Gastroesophageal sphincter (tissue), 4 donors: ENCODE results near the gene CDK8. TPM values are rescaled to one million over a fixed set of nuclear protein-coding genes. Genes with fewer than 3 reads are reported as not detected.

Experiments used
- ATAC-seq: fragments of 150-250 bp; one replicate; pipeline ENCODE4 v1.9.1; 2016; ENCODE audit warnings: mild to moderate bottlenecking, moderate library complexity
- H3K27ac ChIP-seq, 4 donors: fragments of 200-600 bp; sonication (generic) in 3 of 4; 1 replicate in 3 of 4; 2 replicates in 1 of 4; pipeline ENCODE4 v1.5.1; 2016 to 2019
- H3K27me3 ChIP-seq: fragments of 200-600 bp; sonication (generic); one replicate; pipeline ENCODE4 v1.5.1; 2019
- H3K36me3 ChIP-seq, 2 donors: fragments of 200-600 bp; sonication (generic); one replicate each; pipeline ENCODE4 v1.5.1; 2019; ENCODE audit warnings: control low read depth in 1 of 2
- H3K4me1 ChIP-seq, 3 donors: fragments of 200-600 bp; sonication (generic); 1 replicate in 2 of 3; 2 replicates in 1 of 3; pipeline ENCODE4 v1.5.1; 2016 to 2019; ENCODE audit warnings: control low read depth in 2 of 3
- H3K4me3 ChIP-seq, 2 donors: fragments of 200-600 bp; sonication (generic); one replicate each; pipeline ENCODE4 v1.5.1; 2019; ENCODE audit warnings: mild to moderate bottlenecking in 1 of 2, moderate library complexity in 1 of 2
- H3K9me3 ChIP-seq, 3 donors: fragments of 200-600 bp; sonication (generic); one replicate each; pipeline ENCODE4 v1.5.1; 2017 to 2019; ENCODE audit warnings: control low read depth in 2 of 3
- CTCF ChIP-seq, 4 experiments: fragments of 200-600 bp in 2 of 4; fragments of 450-650 bp in 2 of 4; sonication (generic) in 1 of 4; IDR thresholded peaks; one replicate each; pipeline ENCODE4 v1.5.1; 2017 to 2019; ENCODE audit warnings: antibody characterized with exemption in 4 of 4, mild to moderate bottlenecking in 2 of 4, moderate library complexity in 2 of 4
- EP300 ChIP-seq: sonication (generic); formaldehyde crosslinking; IDR thresholded peaks from one replicate; pipeline ENCODE4 v1.6.1; 2017; ENCODE audit warnings: antibody characterized with exemption, mild to moderate bottlenecking
- POLR2A ChIP-seq, 2 donors: fragments of 450-650 bp; IDR thresholded peaks; one replicate each; pipeline ENCODE4 v1.6.1; 2017; ENCODE audit warnings: antibody characterized with exemption in 2 of 2, mild to moderate bottlenecking in 2 of 2, moderate library complexity in 1 of 2
- POLR2AphosphoS5 ChIP-seq: sonication (generic); formaldehyde crosslinking; IDR thresholded peaks from one replicate; pipeline ENCODE4 v1.6.1; 2017; ENCODE audit warnings: antibody characterized with exemption
- WGBS, 2 donors: methylation state at CpG; one replicate each; pipeline ENCODE4 v1.1.5; 2018; ENCODE audit warnings: low coverage in 1 of 2; 5-methylcytosine and 5-hydroxymethylcytosine counted together
- total RNA-seq, 4 donors: library from RNA; depleted of rRNA; stranded (reverse); fragments of >200 nt; gene quantifications; one replicate each; pipeline ENCODE4 v1.1.0, GENCODE V29; 2016

The CDK8 gene
- total RNA-seq, 4 donors from 2014 or later = 16.2 to 25.5 (median 23.3) TPM

- no peaks in the 10 kb centered on the region for H3K27me3 ChIP-seq
- peaks cover 9 to 33% (median 10%) of the 10 kb centered on the region in 3 donors for H3K4me1 ChIP-seq
- peak overlapping the region in 1 of 2 donors; percentile 89 for H3K4me3 ChIP-seq
- H3K9me3 ChIP-seq = no peaks in the 10 kb centered on the region
- TF ChIP-seq POLR2A (IDR thresholded peaks at IDR 0.05) = no peak
- peak in 2 of 4 experiments; percentile 14 to 17 for TF ChIP-seq CTCF (IDR thresholded peaks at IDR 0.05)
- ATAC-seq = no peak
- H3K36me3 ChIP-seq = no peaks in the 10 kb centered on the region
- 47 to 62% methylated on average over 10 of the region's 10 CpGs for WGBS, 2 donors
- H3K27ac ChIP-seq = peak overlapping the region in 1 of 4 donors; percentile 94
Measured at GRCh38 chr13:26255691-26256277, 1.9 kb downstream of the CDK8 start.

- TF ChIP-seq EP300 (no peak), POLR2AphosphoS5 (no peak), CTCF (IDR thresholded peaks at IDR 0.05) (no peak), POLR2A (IDR thresholded peaks at IDR 0.05) (no peak)
- no peak overlapping the region for H3K4me3 ChIP-seq
- no peaks in the 10 kb centered on the region for H3K36me3 ChIP-seq
- H3K4me1 ChIP-seq = peaks cover 9 to 33% (median 10%) of the 10 kb centered on the region in 3 donors
- H3K9me3 ChIP-seq = no peaks in the 10 kb centered on the region
- ATAC-seq = no peak
- no peaks in the 10 kb centered on the region for H3K27me3 ChIP-seq
- H3K27ac ChIP-seq = no peak overlapping the region
- 58 to 64% methylated on average over 2 of the region's 2 CpGs for WGBS, 2 donors
Measured at GRCh38 chr13:26257049-26257448, 3.1 kb downstream of the CDK8 start.

GRCh38 chr13:26259634-26260033, 5.7 kb downstream of the CDK8 start:
- H3K27ac ChIP-seq = no peak overlapping the region
- H3K36me3 ChIP-seq = no peaks in the 10 kb centered on the region
- TF ChIP-seq EP300 (no peak), POLR2A (IDR thresholded peaks at IDR 0.05) (no peak), POLR2AphosphoS5 (no peak), CTCF (IDR thresholded peaks at IDR 0.05) (no peak)
- no peaks in the 10 kb centered on the region for H3K27me3 ChIP-seq
- peaks cover 9 to 33% (median 10%) of the 10 kb centered on the region in 3 donors for H3K4me1 ChIP-seq
- no peaks in the 10 kb centered on the region for H3K9me3 ChIP-seq
- WGBS, 2 donors = 77 to 83% methylated on average over 3 of the region's 3 CpGs
- ATAC-seq = no peak
- no peak overlapping the region for H3K4me3 ChIP-seq

GRCh38 chr13:26262156-26262555, 8.2 kb downstream of the CDK8 start:
- no peak for ATAC-seq
- WGBS, 2 donors = 85 to 91% methylated on average over 2 of the region's 2 CpGs
- no peak overlapping the region for H3K4me3 ChIP-seq
- no peak for TF ChIP-seq POLR2A (IDR thresholded peaks at IDR 0.05)
- TF ChIP-seq POLR2AphosphoS5 = no peak
- no peak for TF ChIP-seq EP300
- no peak for TF ChIP-seq CTCF (IDR thresholded peaks at IDR 0.05)
- no peaks in the 10 kb centered on the region for H3K36me3 ChIP-seq
- H3K4me1 ChIP-seq = peaks cover 0 to 17% (median 0%) of the 10 kb centered on the region in 3 donors
- no peaks in the 10 kb centered on the region for H3K27me3 ChIP-seq
- H3K9me3 ChIP-seq = no peaks in the 10 kb centered on the region
- no peak overlapping the region for H3K27ac ChIP-seq

GRCh38 chr13:26266311-26266710, 12.4 kb downstream of the CDK8 start:
- ATAC-seq = no peak
- no peak overlapping the region for H3K4me3 ChIP-seq
- H3K27me3 ChIP-seq = no peaks in the 10 kb centered on the region
- no peaks in the 10 kb centered on the region for H3K9me3 ChIP-seq
- no peak overlapping the region for H3K27ac ChIP-seq
- WGBS, 2 donors = 69 to 72% methylated on average over 3 of the region's 3 CpGs
- H3K4me1 ChIP-seq = peaks cover 0 to 12% (median 0%) of the 10 kb centered on the region in 3 donors
- TF ChIP-seq POLR2AphosphoS5 (no peak), EP300 (no peak), POLR2A (IDR thresholded peaks at IDR 0.05) (no peak), CTCF (IDR thresholded peaks at IDR 0.05) (no peak)
- H3K36me3 ChIP-seq = no peaks in the 10 kb centered on the region
